Fibroblast of skin of right quadriceps (primary cell): Measurements from ENCODE around the gene OR1J2.

Experiments
- DNase-seq: peaks from one replicate; pipeline ENCODE4 v3.0.0-alpha.2; 2013

The OR1J2 gene

DNA sequence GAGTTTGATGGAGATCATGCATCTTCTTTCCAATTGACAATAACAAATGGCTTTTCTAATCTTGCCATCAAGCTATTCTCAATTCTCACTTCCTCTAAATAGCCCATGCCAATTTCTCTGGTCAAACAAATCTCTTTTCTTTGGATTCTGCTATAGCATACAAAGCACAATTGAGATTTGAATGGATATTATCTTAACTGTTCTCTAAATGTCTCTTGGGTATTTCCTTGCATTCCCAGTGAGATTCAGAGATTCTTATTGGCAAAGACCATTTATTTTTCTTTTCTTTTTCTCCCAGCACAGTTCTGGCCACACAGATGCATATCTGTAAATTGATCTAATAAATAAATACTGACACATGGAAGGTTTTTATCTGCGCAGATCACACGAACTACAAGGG, 42.2 kb downstream of the OR1J2 start, which contains the start of gene OR1N2:
TSS of gene OR1N2 (plus strand) at position 301 of the 400 bp plus-strand sequence. CDS start 100 bp downstream, outside the sequence.
- DNase-seq = no peak
